HepG2 (cell line): ENCODE data around the gene CCDC126. TPM values are rescaled to one million over a fixed set of nuclear protein-coding genes. Genes with fewer than 3 reads are reported as not detected.

Experiments
- ATAC-seq: fragments of 200-7000 bp; cut with Tn5 transposase; 3 replicates; pipeline ENCODE4 v1.9.1; 2020; ENCODE audit warnings: mild to moderate bottlenecking, moderate library complexity
- BruUV-seq: library from RNA; stranded (reverse); fragments of 400-500 nt; replicated peaks from 2 replicates; lab custom pipeline; 2021; lab: Mats Ljungman, UMichigan
- CTCF ChIA-PET: fragments of 300-600 bp; formaldehyde crosslinking; extraction: SDS; loops from one replicate; lab custom pipeline; 2021; ENCODE audit warnings: low total read pairs, inconsistent platforms, low intra/inter-chr PET ratio; lab: Yijun Ruan, JAX
- POLR2A ChIA-PET: fragments of 350-600 bp; sonication (Branson Sonifier 250); formaldehyde crosslinking; loops from one replicate; lab custom pipeline; 2020; ENCODE audit warnings: antibody characterized with exemption, inconsistent platforms; lab: Yijun Ruan, JAX
- DNase-seq: peaks from one replicate; pipeline ENCODE4 v3.0.0-alpha.2; 2015; ENCODE audit warnings: low spot score
- FAIRE-seq: peaks from 3 replicates; lab custom pipeline; 2011; peaks lifted over from hg19 to GRCh38; lab: Jason Lieb, UNC
- H2AFZ ChIP-seq: one replicate; pipeline ENCODE4 v1.6.1; 2011; ENCODE audit warnings: low read length, inconsistent platforms
- H3K27ac ChIP-seq: fragments of 300-600 bp; 3 replicates; pipeline ENCODE4 v1.8.0; 2011; ENCODE audit warnings: mixed run types, mild to moderate bottlenecking, mixed read lengths, low read length, inconsistent platforms; ENCODE audit not compliant: insufficient read depth; ENCODE audit errors: extremely low read length
- H3K27me3 ChIP-seq, 2 experiments: fragments of 200-600 bp in 1 of 2; 2 replicates in 1 of 2; 3 replicates in 1 of 2; pipeline versions ENCODE4 v1.6.0 to v1.8.0; 2011; ENCODE audit warnings: low read length in 2 of 2, mild to moderate bottlenecking in 2 of 2, moderate library complexity in 2 of 2, inconsistent platforms in 1 of 2; ENCODE audit not compliant: insufficient read depth in 2 of 2, control insufficient read depth in 1 of 2
- H3K36me3 ChIP-seq, 2 experiments: fragments of 200-600 bp in 1 of 2; replicated peaks in 1 of 2; 2 replicates in 1 of 2; 3 replicates in 1 of 2; pipeline versions ENCODE4 v1.5.1 to v1.8.0; 2011; ENCODE audit warnings: low read length in 2 of 2, inconsistent platforms in 1 of 2; ENCODE audit not compliant: insufficient read depth in 2 of 2, control insufficient read depth in 1 of 2
- H3K4me1 ChIP-seq: 2 replicates; pipeline ENCODE4 v1.5.1; 2012; ENCODE audit warnings: low read length, inconsistent platforms; ENCODE audit not compliant: insufficient read depth
- H3K4me2 ChIP-seq: 2 replicates; pipeline ENCODE4 v1.6.0; 2011; ENCODE audit warnings: low read depth, low read length, inconsistent platforms
- H3K4me3 ChIP-seq, 3 experiments: fragments of 200-600 bp in 1 of 3; sonication (generic), shearing (Covaris generic) in 1 of 3; replicated peaks in 1 of 3; 2 replicates each; pipeline ENCODE4 v1.5.1; 2011 to 2016; ENCODE audit warnings: low read length in 3 of 3, inconsistent platforms in 2 of 3, low read depth in 2 of 3, mild to moderate bottlenecking in 2 of 3, control low read depth in 1 of 3, mixed read lengths in 1 of 3; ENCODE audit not compliant: insufficient read depth in 1 of 3
- H3K79me2 ChIP-seq: one replicate; pipeline ENCODE4 v1.6.1; 2011; ENCODE audit warnings: low read length, inconsistent platforms; ENCODE audit not compliant: insufficient read depth
- H3K9ac ChIP-seq: 2 replicates; pipeline ENCODE4 v1.6.0; 2011; ENCODE audit warnings: mild to moderate bottlenecking, low read depth, low read length, inconsistent platforms; ENCODE audit not compliant: insufficient read depth
- H3K9me3 ChIP-seq: 2 replicates; pipeline ENCODE4 v1.5.1; 2012; ENCODE audit warnings: mild to moderate bottlenecking, low read length
- H4K20me1 ChIP-seq: 2 replicates; pipeline ENCODE4 v1.6.0; 2011; ENCODE audit warnings: inconsistent platforms, mild to moderate bottlenecking, low read length, moderate library complexity; ENCODE audit not compliant: insufficient read depth
- HOXA7 ChIP-seq: sonication (generic); formaldehyde crosslinking; IDR thresholded peaks from 2 replicates; pipeline ENCODE4 v1.8.1; 2022; ENCODE audit warnings: mild to moderate bottlenecking, missing genetic modification reagents, moderate library complexity
- RXRA ChIP-seq: sonication (generic); formaldehyde crosslinking; IDR thresholded peaks from 2 replicates; pipeline ENCODE4 v1.5.1; 2020; ENCODE audit warnings: missing genetic modification reagents
- ZNF354B ChIP-seq: sonication (generic); formaldehyde crosslinking; IDR thresholded peaks from 2 replicates; pipeline ENCODE4 v1.8.0; 2022; ENCODE audit warnings: mild to moderate bottlenecking, missing genetic modification reagents
- WGBS: methylation state at CpG from one replicate; pipeline ENCODE4 v1.1.6; 2017; ENCODE audit warnings: low lambda C conversion rate; 5-methylcytosine and 5-hydroxymethylcytosine counted together
- in situ Hi-C: cut with HindIII; loops from 2 replicates; pipeline ENCODE4 v1.10.0; 2017; ENCODE audit warnings: low pct_unique_long_range_greater_than_20kb; ENCODE audit not compliant: extremely low pct_ligation_motif_present
- intact Hi-C: fragments of 100-400 bp; cut with micrococcal nuclease; formaldehyde crosslinking; loops from one replicate; pipeline ENCODE4 v1.10.0; 2022; ENCODE audit not compliant: unreplicated experiment
- polyA plus RNA-seq, 8 experiments: library from polyadenylated mRNA; depleted of rRNA in 3 of 8; stranded (reverse) in 7 of 8; unstranded in 1 of 8; fragments of >200 nt; fragmentation: Illumina TruSeq in 4 of 8; extraction: Trizol in 4 of 8; gene quantifications; 2 replicates each; pipeline versions ENCODE4 v1.2.1 to v1.2.3, GENCODE V29; 2011 to 2016; ENCODE audit warnings: low read depth in 4 of 8, missing spikeins in 1 of 8, mixed read lengths in 1 of 8; ENCODE audit not compliant: insufficient read depth in 1 of 8
- total RNA-seq, 5 experiments: library from RNA; depleted of rRNA; stranded (reverse); fragments of >200 nt; fragmentation: Illumina TruSeq; extraction: Trizol; gene quantifications; 2 replicates each; pipeline ENCODE4 v1.2.3, GENCODE V29; 2016; ENCODE audit warnings: low read depth in 1 of 5
- TF ChIP-seq, protein P1 (sequence below): sonication (generic); formaldehyde crosslinking; IDR thresholded peaks from 2 replicates; pipeline ENCODE4 v1.4.0; 2020; ENCODE audit warnings: mild to moderate bottlenecking, missing genetic modification reagents
- TF ChIP-seq, protein P2 (sequence below): sonication (generic); formaldehyde crosslinking; IDR thresholded peaks from 2 replicates; pipeline ENCODE4 v1.5.1; 2020; ENCODE audit warnings: missing genetic modification reagents, mild to moderate bottlenecking, borderline replicate concordance

Gene CCDC126
- total and polyA plus RNA-seq, 2 of the 13 experiments (the other 11 are each of a cell fraction or from before 2014, with no cell fraction given): 3.5 to 9.3 TPM

GRCh38 chr7:23687011-23687410, 89.8 kb downstream of the CCDC126 start (continued):
- TF ChIP-seq, protein P1, sequence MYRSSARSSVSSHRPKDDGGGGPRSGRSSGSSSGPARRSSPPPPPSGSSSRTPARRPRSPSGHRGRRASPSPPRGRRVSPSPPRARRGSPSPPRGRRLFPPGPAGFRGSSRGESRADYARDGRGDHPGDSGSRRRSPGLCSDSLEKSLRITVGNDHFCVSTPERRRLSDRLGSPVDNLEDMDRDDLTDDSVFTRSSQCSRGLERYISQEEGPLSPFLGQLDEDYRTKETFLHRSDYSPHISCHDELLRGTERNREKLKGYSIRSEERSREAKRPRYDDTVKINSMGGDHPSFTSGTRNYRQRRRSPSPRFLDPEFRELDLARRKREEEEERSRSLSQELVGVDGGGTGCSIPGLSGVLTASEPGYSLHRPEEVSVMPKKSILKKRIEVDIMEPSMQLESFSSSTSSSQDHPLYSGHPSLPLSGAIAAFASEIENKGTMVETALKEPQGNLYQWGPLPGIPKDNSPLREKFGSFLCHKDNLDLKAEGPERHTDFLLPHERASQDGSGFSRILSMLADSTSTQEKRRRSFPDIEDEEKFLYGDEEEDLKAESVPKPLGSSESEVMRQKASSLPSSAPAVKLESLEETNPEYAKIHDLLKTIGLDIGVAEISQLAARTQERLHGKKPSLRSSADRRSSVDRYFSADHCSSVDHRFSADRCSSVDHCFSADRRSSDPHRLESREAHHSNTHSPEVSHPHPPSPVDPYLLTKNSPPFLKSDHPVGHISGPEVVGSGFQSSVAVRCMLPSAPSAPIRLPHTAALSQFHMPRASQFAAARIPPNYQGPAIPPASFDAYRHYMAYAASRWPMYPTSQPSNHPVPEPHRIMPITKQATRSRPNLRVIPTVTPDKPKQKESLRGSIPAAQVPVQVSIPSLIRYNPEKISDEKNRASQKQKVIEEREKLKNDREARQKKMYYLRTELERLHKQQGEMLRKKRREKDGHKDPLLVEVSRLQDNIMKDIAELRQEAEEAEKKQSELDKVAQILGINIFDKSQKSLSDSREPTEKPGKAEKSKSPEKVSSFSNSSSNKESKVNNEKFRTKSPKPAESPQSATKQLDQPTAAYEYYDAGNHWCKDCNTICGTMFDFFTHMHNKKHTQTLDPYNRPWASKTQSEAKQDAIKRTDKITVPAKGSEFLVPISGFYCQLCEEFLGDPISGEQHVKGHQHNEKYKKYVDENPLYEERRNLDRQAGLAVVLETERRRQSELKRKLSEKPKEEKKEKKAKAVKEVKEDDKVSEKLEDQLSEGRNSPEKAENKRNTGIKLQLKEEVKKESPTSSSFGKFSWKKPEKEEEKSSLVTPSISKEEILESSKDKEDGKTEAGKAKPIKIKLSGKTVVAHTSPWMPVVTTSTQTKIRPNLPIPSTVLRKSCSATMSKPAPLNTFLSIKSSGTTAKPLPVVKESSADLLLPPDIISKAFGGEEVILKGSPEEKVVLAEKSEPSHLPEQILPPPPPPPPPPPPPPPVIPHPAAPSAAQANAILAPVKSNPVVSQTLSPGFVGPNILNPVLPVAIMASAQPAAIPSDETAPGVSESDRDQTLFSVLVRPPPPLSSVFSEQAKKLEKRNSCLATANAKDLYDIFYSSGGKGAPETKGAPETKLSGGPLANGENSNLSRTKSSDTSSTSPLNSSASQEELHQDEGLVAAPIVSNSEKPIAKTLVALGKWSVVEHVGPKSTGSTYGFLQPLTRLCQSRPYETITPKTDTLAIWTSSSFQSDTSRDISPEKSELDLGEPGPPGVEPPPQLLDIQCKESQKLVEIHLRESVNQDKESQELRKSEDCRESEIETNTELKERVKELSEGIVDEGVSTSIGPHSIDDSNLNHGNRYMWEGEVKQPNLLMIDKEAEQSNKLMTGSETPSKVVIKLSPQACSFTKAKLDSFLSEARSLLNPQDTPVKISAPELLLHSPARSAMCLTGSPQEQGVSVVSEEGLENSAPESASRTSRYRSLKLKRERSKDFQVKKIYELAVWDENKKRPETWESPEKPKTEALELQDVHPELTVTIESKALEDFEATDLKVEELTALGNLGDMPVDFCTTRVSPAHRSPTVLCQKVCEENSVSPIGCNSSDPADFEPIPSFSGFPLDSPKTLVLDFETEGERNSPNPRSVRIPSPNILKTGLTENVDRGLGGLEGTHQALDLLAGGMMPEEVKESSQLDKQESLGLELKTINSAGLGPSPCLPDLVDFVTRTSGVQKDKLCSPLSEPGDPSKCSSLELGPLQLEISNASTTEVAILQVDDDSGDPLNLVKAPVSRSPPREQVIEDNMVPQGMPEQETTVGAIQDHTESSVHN (CRISPR knock-in tag): no peak

DNA sequence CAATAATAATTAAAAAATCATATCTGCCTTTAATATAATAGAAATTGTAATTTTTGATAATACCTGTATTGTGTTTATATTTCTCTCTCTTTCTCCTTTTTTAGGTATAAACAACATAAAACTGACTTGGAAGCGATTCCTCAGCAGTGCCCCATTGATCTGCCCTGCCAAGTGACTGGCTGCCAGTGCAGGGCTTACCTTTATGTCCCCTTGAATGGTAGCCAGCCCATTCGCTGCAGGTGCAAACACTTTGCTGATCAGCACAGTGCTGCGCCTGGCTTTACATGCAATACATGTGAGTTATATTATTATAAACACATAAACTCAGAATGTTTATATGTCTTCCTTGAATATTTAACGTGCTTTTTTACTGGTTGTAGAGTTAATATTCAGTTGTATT, 92.0 kb downstream of the CCDC126 start:
- TF ChIP-seq, protein P1 (CRISPR knock-in tag): no peak
- TF ChIP-seq, protein P2, sequence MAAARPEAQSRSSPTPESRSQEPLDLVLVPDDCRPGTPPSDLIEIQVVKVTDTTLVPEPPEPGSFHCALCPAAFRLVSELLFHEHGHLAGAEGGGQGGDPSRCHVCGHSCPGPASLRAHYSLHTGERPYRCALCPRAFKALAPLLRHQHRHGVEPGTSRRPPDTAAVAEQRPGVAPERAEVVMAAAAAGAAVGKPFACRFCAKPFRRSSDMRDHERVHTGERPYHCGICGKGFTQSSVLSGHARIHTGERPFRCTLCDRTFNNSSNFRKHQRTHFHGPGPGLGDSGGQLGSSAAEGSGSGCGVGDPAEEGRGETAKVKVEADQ (CRISPR knock-in tag): no peak
- TF ChIP-seq RXRA (CRISPR knock-in tag) (no peak), HOXA7 (CRISPR knock-in tag) (no peak), ZNF354B (CRISPR knock-in tag) (no peak)
- Histone ChIP-seq H3K4me1 (no peaks in the 10 kb centered on the region), H3K4me3 (no peak overlapping the region), H3K36me3 (no peaks in the 10 kb centered on the region), H3K27ac (no peak overlapping the region), H3K4me2 (no peak overlapping the region), H3K9me3 (no peaks in the 10 kb centered on the region), H3K27me3 (no peaks in the 10 kb centered on the region), H4K20me1 (no peaks in the 10 kb centered on the region), H3K79me2 (no peaks in the 10 kb centered on the region), H3K9ac (no peak overlapping the region), H2AFZ (no peak overlapping the region)
- intact Hi-C loops (no loop called here), in situ Hi-C loops (no loop called here)
- FAIRE-seq: no peak
- BruUV-seq: no TSS peak
- ChIA-PET CTCF (no interaction called here), POLR2A (no interaction called here)
- 37% methylated on average over 4 of the region's 4 CpGs for whole genome bisulfite sequencing
- DNase-seq: no peak
- ATAC-seq: no peak
